ENCODE results near the gene SAMD5.

The SAMD5 gene

DNA sequence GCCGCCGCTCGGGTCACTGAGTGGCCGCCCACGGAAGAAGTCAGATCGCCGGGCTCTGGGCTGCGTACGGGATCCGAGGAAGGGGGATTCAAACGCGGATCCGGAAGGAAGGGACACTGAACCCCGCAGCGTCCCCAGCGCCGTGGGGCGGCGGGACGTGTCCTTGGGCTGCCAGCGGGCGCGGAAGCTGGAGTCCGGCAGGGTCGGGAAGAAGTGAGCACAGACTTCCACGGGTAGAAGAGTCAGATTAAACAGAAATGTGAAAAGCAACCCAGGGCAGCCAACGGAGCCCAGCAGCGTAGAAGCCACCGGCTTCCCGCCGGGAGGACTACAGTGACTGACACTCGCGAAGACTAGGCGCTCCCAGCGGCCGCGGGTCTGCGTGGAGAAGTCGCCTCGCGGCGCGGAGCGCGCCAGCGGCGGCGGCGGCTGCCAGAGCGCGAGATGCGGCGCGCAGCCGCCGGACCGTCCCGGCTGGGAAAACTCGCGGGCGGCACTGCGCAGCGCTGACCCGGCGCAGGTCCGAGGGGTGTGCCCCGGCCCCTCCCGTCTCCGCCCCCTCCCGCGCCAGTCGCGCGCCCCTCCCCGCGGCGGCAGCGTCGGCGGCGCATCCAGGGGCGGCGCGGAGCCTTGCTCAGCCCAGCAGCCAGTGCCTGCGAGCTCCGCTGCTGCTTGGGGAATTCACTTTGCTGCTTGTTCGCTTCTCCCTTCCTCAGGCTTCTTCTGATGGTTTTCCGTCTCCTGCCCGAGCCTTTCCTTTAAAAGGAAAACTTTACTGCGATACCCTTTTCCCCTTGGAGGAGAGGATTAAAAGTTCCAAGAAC lies at the start of gene SAMD5:
TSS of gene SAMD5 (plus strand) at position 649 of the 824 bp plus-strand sequence. CDS start 239 bp downstream, outside the sequence.
- DNase-seq = peak; percentile 59

- DNase-seq = no peak
Observed at GRCh38 chr6:147459780-147460179, 48.7 kb upstream of the SAMD5 start.

- no peak for DNase-seq
Observed at GRCh38 chr6:147463651-147464050, 44.8 kb upstream of the SAMD5 start.

GRCh38 chr6:147467428-147467827 lies 41.1 kb upstream of the SAMD5 start:
- no peak for DNase-seq

- DNase-seq = no peak
Observed at GRCh38 chr6:147467886-147468285, 40.6 kb upstream of the SAMD5 start.

DNA sequence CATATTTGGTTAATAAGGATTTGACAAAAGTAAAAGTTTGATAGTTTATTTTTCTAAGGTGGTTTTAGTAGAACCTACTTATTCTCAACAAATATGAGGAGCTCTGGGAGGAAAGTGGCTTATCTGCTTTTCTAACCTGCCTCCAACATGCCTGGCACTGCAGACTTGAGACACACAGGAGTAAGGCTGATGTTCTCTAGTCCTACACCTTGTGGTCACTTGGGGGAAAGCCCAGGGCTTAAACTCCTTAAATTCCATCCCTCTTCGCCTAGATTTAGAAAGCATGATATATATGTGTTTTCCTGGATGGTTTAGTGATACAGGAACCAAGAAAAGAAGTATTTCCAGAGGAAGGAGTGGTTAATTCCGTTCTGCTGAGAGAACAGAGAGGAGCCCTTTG lies 39.9 kb upstream of the SAMD5 start:
- DNase-seq = no peak

DNA sequence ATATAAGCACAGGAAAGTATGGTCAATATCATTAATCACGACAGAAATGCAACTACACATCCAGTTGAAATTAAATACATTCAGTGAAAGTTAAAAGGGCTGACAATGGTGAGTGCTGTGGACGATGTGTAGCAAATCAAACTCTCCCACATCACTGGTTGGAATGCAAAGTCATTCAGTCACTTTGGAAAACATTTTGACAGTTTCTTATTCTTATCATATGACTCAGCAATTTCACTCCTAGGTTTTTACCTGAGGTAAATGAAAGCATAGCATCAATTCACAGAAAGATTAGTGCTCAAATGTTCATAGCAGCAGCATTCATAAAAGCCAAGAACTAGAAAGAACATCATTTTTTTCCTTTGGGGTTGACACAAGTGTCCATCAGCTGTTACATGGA lies 28.6 kb upstream of the SAMD5 start:
- DNase-seq = no peak

- no peak for DNase-seq
Observed at GRCh38 chr6:147486683-147487082, 21.8 kb upstream of the SAMD5 start.

GRCh38 chr6:147497472-147497871 lies 11.0 kb upstream of the SAMD5 start:
- DNase-seq = no peak

DNA sequence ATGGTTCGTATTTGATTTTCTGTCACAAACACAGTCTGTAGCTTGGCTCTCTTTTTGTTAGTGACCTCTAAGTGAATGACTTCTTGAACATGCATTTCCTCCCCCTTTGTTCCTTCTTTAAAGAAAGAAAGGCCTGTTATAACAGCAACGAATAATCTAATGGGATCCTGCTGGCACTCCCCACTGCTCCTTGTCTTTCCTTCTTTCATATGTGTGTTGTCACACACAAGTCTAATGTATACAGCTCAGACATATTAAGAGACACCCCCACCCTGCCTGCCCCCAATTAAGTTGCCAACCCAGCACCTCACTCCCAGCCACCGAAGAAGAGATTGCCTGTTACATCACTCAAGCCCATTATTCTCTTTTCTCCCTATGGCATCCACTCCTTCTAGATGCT lies 4.9 kb upstream of the SAMD5 start:
- no peak for DNase-seq

DNA sequence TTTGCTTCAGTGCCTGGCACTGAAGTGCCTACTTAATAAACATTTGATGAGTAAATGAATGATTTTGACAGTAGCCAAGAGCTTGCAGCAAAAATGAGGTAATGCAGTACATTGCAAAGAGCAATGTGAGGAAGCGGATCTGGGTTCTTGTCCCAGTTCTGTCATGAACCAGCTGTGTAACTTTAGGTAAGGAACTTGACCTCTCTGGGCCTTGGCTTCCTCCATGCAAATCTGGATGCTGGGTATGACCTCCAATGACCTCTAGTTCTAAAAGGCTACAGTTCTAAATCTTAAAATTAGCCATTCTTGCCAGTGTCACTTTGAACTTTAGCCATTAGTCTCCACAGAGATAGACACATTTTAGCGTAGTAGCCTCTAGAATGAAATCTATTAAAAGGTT lies 3.6 kb upstream of the SAMD5 start:
- DNase-seq = no peak

- peak; percentile 78 for DNase-seq
Observed at GRCh38 chr6:147506704-147507114, 1.8 kb upstream of the SAMD5 start.

DNA sequence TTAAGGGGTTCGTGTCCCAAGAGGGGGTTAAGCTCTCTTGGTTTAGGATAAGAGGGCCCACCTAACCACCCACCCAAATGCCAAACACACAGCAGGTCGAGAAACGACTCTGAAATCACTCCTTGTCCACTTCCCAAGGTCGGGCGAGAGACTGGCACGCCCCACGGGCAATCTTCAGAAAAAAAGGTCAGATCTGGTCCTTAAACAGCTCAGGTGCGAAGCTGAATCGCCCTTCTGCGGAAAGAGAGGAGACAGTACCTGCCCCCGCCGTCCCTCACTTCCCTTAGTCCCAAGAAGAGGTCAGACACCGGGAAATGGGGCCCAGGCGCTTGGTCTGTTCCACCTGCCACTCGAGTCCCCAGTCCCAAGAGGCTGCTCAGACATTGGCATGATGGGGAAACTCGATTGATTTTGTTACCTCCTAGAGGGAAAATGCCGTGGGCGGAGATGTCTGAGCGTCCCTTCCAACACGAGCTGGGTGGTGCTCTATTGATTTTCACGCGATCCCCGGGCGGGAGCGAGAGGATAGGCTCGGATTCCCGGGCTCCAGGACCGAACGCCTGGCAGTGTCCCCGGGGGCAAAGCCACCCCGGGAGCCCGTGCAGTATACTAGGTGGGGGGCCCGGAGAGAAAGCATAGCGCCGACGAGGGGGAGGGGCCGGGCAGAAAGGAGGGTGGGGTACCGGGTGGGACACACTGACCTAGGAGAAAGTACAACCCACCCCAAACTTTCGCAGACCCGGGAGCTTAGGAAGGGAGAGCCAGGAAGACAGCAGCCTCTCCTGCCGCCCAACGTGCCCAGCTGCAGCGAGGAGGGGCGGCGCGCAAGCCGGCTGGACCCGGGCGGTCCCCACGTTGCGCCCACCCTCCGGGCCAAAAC lies 1.1 kb upstream of the SAMD5 start:
- peak; percentile 7 for DNase-seq

DNA sequence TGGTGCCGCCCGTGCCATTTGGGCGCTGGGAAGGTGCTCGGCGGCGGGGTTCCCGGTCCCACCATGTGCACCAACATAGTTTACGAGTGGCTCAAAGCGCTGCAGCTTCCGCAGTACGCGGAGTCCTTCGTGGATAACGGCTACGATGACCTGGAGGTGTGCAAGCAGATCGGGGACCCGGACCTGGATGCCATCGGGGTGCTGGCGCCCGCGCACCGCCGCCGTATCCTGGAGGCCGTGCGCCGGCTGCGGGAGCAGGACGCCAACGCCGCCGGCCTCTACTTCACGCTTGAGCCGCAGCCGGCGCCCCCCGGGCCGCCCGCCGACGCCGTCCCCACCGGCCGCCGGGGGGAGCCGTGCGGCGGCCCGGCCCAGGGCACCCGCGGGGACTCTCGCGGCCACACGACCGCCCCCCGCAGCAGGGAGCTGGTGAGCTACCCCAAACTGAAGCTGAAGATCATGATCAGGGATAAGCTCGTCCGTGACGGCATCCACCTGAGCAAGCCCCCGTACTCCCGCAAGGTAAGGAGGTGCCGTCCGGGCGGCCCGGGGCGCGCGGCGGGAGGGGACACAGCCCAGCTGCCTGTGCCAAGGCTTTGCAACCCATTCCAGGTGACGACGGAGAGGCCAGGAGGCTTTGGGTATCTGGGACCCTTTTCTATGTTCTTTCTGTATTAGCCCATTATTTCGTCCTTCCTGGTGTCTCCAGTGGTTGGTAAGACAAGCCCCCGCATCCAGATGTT lies 547 bp downstream of the SAMD5 start:
- DNase-seq = peak; percentile 15

GRCh38 chr6:147509891-147510290 lies 1.4 kb downstream of the SAMD5 start:
- no peak for DNase-seq

DNA sequence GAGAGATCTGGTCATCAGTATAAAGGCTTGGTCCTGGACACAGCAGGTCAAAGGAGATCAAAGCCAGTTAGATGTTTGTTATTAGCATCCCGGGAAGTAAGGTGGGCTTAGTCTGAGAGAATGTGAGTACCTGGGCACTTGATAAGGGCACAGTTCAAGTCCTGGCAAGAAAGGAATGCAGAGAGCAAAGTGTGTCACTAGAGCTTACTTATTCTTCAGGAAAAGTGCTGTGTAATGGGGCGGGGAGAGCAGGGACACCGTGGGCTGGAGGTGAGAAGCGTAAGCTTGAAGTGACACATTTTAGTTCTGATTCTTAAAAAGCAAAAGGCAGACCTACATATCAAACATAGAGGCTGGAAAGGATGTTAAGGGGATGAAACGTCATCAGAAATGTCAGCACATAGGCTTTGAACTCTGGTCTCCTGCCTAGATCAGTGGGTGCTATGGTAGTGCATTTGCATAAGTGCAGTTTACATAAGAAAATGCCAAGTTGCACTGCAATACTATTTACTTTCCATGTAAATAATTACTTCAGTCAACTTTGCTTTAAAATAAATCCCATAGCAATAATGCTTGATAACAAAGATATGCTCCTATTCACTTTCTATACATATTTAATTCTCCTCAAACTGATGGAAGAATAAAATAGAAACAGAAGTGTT lies 2.6 kb downstream of the SAMD5 start:
- no peak for DNase-seq

DNA sequence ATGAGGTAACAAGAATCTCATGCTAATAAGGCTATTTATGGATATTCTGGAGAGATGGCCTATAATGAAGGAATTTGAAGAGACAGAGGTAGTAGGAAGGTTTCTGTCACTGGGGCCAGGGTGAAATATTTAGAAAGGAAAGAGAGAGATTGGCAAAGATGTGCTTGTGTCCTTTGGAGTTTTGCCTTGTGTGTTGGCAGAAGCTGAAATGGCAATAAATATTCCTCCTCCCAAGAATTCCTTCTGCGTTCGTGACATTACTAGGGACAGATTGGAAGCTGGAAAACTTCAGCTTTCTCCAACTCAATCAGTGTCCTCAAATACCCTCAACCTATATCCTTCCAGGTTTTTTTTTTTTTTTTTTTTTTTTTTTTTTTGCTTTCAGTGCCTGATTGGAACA lies 6.3 kb downstream of the SAMD5 start:
- no peak for DNase-seq

- no peak for DNase-seq
Observed at GRCh38 chr6:147515327-147515726, 6.8 kb downstream of the SAMD5 start.

DNA sequence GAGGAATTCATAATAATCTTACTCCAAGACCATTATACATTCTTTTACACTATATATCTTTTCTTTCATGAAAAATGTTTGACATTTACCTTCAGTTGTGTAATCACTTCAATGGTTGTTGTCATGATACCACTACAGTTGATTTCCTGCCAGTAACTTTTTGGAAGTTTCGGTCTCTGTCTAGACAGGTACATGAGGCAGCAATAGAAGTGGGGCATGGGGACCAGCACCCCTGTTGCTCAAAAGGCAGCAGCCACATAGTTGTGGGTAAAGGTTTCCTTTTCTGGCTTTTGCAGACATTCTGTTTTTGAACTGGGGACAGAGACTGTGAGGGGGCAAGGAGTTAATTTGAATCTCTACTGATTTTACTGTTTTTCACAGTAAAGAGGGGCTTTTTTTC lies 14.1 kb downstream of the SAMD5 start:
- DNase-seq = no peak

- no peak for DNase-seq
Observed at GRCh38 chr6:147525519-147526209, 17.2 kb downstream of the SAMD5 start.

GRCh38 chr6:147527197-147527596 lies 18.7 kb downstream of the SAMD5 start:
- no peak for DNase-seq

DNA sequence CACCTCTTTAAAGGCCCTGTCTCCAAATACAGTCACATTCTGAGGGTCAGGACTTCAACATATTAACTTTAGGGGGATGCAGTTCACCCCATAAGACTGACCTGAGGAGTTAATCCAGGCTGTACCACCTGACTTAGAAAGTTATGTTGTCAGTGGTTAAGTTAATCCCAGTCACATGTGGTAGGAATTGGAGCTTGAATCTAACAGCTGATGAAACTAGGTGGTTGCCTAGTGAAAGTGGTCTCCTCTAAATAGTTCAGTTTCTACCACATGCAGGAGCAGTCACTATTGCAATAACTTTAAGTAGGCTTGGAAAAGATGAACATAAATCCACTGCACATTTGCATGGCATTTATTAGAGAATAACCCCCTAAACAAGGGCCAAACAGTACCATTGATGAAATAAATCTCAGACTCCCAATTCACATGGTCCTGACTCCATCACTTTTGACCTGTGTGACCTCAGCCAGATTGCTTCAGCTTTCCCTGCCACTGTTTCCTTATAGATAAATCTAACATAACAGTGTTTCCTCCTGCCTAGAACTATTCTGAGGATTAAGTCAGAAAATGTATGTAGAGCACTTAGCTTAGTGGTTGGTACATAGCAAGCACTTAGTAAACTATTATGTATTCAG lies 20.1 kb downstream of the SAMD5 start:
- no peak for DNase-seq

Data from stimulated activated CD4-positive, alpha-beta T cell treated with anti-CD3 and anti-CD28 coated beads, Interleukin-15, amount 100 ng/mL, for 24 hours (primary cell).